ENCODE results near the gene CCDC63.

Gene CCDC63

GRCh38 chr12:110846615-110847566, at the start of gene CCDC63:
Gene CCDC63, plus strand, starts transcription at chr12:110846987. Its CDS starts 5,968 bp downstream, at chr12:110852955.
- DNase-seq, result peak; percentile 39
- peak; percentile 49 for ATAC-seq

GRCh38 chr12:110798461-110798860, 48.3 kb upstream of the CCDC63 start:
- no peak for DNase-seq
- no peak for ATAC-seq

DNA sequence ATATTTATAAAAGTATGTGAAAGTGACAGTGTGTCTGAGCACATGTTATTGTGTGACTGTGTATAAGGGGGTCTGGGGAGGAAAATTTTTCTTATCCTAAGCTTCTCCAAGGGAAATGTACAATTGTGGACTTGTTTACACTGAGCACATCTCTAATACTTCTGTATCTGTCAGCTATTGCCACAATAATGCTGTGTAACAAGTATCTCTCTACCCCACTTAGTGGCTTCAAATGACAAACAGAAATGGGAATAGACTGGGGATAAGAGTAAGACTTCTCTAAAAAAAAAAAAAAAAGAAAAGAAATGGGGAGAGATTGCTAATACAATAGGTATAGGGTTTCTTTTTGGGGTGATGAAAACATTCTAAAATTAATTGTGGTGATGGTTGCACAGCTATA, 44.3 kb upstream of the CCDC63 start:
- DNase-seq (no peak), ATAC-seq (no peak)

- DNase-seq (no peak), ATAC-seq (no peak)
Observed at GRCh38 chr12:110804406-110804805, 42.4 kb upstream of the CCDC63 start.

GRCh38 chr12:110807640-110808039, 39.1 kb upstream of the CCDC63 start:
- DNase-seq (no peak), ATAC-seq (no peak)

DNA sequence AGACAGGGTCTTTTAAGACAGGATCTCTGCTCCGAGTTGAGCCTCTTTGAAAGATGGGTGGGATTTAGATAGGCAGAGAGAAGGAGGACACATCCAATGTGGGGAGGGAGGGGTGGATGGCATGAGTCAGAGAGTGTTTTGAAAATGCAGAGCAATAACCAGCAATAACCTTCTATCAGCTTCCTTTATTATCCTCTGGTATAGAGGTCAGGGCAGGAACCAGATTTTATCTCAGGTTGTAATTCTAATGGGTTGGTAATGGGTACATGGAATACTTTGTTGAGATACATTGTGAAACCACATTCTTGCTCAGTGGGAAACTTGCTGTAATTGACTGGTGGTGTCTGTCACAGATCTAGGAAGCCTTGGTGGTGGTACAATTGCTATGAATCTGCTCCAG, 37.6 kb upstream of the CCDC63 start:
- ATAC-seq, result no peak

DNA sequence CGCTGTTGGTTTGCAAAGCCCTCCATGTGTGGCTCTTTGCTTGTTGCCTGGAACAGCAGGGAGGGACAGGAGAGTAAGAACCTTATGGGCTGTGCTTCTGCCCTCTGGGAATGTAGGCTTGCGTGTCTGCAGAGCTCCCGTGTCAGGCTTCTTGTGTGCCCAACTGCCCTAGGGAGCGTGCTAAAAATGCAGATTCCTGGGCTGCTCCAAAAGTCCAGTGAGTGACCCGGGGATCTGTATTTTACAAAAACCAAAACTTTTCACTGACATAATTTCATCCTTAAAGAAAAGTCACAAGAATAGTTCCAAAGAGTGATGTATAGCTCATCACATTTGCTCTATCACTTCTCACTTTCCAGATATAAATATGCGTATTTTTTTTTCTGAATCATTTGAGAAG, 34.8 kb upstream of the CCDC63 start:
- ATAC-seq, result no peak
- DNase-seq, result no peak

More for the DNA sequence above, 37.6 kb upstream of the CCDC63 start:
- no peak for DNase-seq

DNA sequence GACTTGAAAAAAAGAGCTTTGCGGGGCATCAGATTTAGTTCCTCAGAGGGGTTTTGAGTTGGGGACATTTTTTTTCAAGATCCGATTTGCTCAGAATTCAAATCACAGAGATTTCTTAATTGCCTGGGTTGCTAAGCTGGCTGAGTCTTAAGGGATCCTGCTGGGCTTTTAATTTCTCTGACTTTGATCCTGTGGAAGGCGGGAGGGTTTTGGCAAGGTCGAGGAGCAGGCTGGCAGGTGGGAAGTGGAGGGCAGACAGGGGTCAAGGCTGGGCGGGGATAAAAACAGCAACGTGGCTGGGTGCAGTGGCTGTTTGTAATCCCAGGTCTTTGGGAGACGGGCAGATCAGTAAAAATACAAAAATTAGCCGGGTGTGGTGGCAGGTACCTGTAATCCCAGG, 33.5 kb upstream of the CCDC63 start:
- no peak for ATAC-seq

GRCh38 chr12:110813756-110814155, 33.0 kb upstream of the CCDC63 start:
- DNase-seq (no peak), ATAC-seq (no peak)

More for the DNA sequence above, 33.5 kb upstream of the CCDC63 start:
- no peak for DNase-seq

- ATAC-seq (no peak), DNase-seq (no peak)
Observed at GRCh38 chr12:110816248-110816647, 30.5 kb upstream of the CCDC63 start.

DNA sequence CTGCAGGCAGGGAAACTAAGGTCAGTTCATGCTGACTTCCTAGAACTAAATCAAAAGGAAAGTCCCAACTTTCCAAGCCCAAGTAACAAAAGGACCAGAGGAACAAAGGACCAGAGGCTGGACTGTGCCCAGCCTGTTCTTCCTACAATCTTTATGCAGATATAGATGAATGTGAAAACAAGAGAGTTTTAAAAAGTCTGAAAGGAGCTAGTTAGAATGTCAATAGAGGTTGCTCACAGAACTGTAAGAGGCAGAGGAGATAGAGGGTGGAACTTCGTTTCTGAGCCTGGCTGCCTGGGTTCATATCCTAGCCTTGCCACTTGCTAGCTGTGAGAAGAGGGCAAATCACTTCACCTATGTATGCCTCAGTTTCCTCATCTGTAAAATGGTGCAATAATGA, 30.0 kb upstream of the CCDC63 start:
- no peak for DNase-seq
- ATAC-seq, result no peak

DNA sequence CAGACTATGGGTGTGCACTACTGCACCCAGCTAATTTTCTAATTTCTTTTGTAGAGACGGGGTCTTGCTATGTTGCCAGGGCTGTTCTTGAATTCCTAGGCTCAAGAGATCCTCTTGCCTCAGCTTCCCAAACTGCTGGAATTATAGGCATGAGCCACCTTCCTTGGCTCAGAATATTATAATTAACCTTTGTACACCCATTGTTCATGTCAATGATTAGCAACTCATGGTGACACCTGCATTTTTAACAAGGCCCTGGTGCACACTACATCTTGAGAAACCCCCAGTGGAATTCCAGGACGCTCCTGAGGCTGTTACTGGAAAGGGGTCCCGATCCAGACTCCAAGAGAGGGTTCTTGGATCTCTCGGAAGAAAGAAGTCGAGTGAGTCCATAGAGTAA, 28.3 kb upstream of the CCDC63 start:
- ATAC-seq (no peak), DNase-seq (no peak)

DNA sequence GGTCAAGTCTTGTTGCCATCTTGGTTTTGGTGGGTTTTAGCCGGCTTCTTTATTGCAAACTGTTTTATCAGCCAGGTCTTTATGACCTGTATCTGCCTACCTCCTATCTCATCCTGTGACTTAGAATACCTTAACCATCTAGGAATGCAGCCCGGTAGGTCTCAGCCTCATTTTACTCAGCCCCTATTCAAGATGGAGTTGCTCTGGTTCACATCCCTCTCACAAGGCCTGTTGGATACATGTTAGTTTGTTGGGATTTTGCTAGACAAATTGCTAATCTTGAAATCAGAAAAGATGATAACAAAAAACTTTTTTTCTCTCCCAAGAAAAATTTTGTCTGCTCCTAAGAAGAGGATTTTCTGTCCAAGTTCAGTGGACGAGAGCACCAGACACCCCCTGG, 27.6 kb upstream of the CCDC63 start:
- no peak for DNase-seq
- no peak for ATAC-seq

DNA sequence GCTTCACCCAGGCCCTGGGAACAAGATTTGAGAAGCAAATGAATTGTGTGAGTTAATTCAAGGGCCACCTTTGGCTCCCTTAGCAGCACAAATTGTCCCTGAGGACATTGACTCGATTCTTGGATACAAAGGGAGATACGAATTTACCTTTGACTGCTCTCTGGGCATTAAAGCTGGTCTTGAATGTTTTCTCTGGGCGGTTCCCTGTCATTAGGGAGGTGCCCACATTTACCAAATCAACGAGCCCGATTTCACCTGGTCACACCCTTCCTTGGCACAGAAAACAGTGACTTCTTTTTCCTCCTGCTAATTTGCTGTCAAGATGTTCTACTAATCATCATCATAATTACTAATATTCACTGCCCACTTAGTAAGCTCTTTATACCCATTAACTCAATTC, 27.1 kb upstream of the CCDC63 start:
- DNase-seq (no peak), ATAC-seq (no peak)

DNA sequence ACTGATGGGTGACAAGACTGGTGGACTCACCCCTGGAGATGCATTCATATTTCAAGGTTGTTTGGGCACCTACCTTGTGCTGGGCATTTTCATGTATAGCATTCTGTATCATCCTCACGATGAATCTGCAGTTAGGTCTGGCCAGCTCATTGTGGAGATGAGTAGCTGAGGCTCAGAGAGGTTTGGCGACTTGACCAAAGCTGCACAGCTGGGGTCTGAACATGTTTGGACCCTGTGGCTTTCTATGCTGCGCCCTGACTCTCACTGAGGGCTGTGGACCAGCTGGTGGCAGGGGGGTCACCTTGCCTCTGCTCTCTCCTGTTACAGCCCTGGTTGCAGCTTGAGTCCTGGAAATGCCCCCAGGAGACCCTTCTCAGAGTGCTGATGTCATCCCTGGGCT, 24.9 kb upstream of the CCDC63 start:
- ATAC-seq (no peak), DNase-seq (no peak)

DNA sequence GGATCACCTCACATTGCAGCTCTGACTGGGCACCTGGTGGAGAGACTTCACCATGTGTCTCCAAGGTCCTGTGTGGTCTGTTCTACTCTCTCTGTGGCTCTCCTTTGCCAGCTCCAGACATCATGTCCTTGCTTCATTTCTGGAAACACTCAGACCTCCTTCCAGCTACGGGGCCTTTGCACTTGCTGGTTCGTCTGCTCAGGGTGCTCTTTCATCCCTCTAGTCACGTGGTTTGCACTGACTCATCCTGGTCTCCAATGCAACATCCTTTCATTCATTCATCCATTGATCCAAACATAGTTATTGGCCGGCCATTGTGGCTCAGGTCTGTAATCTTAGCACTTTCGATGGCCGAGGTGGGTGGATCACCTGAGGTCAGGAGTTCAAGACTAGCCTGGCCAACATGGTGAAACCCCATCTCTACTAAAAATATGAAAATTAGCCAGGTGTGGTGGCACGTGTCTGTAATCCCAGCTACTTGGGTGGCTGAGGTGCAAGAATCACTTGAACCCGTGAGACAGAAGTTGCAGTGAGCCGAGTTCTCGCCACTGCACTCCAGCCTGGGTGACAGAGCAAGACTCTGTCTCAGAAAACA, 23.9 kb upstream of the CCDC63 start:
- DNase-seq (no peak), ATAC-seq (no peak)

- DNase-seq, result no peak
- no peak for ATAC-seq
Observed at GRCh38 chr12:110824342-110824741, 22.4 kb upstream of the CCDC63 start.

DNA sequence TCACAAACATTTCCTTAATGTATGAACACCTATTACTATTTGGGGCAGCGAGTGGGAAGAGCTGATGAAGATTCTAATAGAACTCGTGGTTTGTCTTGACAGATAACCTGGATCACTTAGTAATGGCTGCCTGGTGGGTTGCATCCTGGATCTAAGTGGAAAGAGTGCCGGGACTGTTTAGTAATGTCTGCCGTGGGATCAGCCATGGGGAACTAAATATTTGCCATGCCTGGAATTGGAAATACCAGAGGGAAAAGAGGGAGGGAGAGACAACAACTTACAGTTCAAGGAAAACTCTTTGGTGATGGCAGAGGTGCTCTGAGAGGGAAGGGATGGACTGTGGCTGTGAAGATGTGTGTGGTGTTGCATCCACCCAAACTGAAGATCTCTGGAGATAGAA, 21.3 kb upstream of the CCDC63 start:
- no peak for DNase-seq
- ATAC-seq, result no peak

DNA sequence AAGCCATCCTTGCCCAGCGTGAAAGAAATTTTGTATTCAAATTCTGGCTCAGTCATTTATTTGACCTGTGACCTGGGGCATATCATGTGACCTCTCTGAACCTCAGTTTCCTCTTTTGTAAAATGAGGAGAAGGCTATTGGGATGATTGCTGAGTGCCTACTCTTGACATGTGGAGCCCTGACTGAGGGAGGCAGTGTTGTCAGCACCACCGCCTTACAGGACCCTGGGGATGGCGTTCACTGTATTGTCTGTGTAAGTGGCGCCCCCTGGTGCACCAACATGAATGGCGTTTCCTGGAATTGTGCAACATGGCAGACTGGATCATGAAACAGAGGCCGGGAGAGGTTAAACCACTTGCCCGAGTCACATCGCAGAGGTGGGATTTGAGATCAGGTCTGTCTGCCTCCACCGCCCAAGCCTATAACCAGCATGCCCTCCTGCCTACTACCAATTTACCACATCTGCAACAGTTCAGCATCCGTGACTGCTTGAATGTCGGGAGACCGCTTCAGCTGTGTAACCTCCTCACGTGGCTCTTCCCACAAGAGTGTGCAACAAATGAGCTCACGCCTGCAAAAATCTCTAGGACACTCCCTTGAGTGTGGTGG, 20.1 kb upstream of the CCDC63 start:
- DNase-seq (peak; percentile 91), ATAC-seq (peak; percentile 98)

- no peak for ATAC-seq
- no peak for DNase-seq
Observed at GRCh38 chr12:110829308-110829707, 17.5 kb upstream of the CCDC63 start.

- no peak for DNase-seq
- ATAC-seq, result no peak
Observed at GRCh38 chr12:110836291-110836690, 10.5 kb upstream of the CCDC63 start.

DNA sequence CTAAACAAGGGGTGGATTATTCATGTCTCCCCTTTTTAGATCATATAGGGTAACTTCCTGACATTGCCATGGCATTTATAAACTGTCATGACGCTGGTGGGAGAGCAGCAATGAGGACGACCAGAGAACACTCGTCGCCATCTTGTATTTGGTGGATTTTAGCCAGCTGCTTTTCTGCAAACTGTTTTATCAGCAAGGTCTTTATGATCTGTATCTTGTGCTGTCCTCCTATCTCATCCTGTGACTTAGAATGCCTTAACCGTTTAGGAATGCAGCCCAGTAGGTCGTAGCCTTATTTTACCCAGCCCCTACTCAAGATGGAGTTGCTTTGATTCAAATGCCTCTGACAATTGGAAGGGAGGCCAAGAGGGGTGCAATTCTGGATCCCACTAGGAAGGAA, 5.8 kb upstream of the CCDC63 start:
- no peak for ATAC-seq
- DNase-seq, result no peak

GRCh38 chr12:110844131-110844530, 2.7 kb upstream of the CCDC63 start:
- ATAC-seq, result no peak

More at GRCh38 chr12:110844131-110844530, 2.7 kb upstream of the CCDC63 start:
- DNase-seq, result no peak

Data from stimulated activated naive CD8-positive, alpha-beta T cell treated with anti-CD3 and anti-CD28 coated beads, Interleukin-15, Interleukin-2, amounts not matched to agents 100 U/mL and 50 U/mL, for 24 hours (primary cell).